A549 (cell line): ENCODE data around the gene ARL10. TPM values are rescaled to one million over a fixed set of nuclear protein-coding genes. Genes with fewer than 3 reads are reported as not detected.
"Not testable (repeated sequence)": the region's sequence is repeated elsewhere in the genome, so short reads cannot be mapped to it uniquely, and the experiment has no call there.

Source experiments
- ATAC-seq, 2 experiments: fragments of 200-7000 bp in 1 of 2; fragments of >200 bp in 1 of 2; cut with Nextera tagmentation in 1 of 2; cut with Tn5 transposase in 1 of 2; 3 replicates each; pipeline versions ENCODE4 v1.8.0 to v1.9.1; 2018 to 2020; ENCODE audit warnings: mild to moderate bottlenecking in 1 of 2, moderate library complexity in 1 of 2
- CTCF ChIA-PET: fragments of 300-600 bp; sonication (Branson Sonifier 250); formaldehyde crosslinking; extraction: SDS; loops from one replicate; lab custom pipeline; 2021; ENCODE audit warnings: antibody characterized with exemption, inconsistent platforms; lab: Yijun Ruan, JAX
- POLR2A ChIA-PET: fragments of 350-600 bp; formaldehyde crosslinking; extraction: SDS; loops from one replicate; lab custom pipeline; 2021; ENCODE audit warnings: antibody characterized with exemption, inconsistent platforms; lab: Yijun Ruan, JAX
- DNase-seq, 2 experiments: peaks; one replicate each; pipeline versions ENCODE4 v3.0.0 to v3.0.0-alpha.2; 2011 to 2016; ENCODE audit warnings: low read depth in 1 of 2, low spot score in 1 of 2
- FAIRE-seq: peaks from 2 replicates; lab custom pipeline; 2011; peaks lifted over from hg19 to GRCh38; lab: Jason Lieb, UNC
- H3K27ac ChIP-seq, 2 experiments: fragments of >200 bp; sonication (Bioruptor Twin); formaldehyde crosslinking; 3 replicates each; pipeline ENCODE4 v1.5.1; 2016 to 2017
- H3K4me1 ChIP-seq: fragments of >200 bp; sonication (Bioruptor Twin); formaldehyde crosslinking; 3 replicates; pipeline ENCODE4 v1.6.1; 2016
- H3K4me2 ChIP-seq: fragments of >200 bp; sonication (Bioruptor Twin); formaldehyde crosslinking; 3 replicates; pipeline ENCODE4 v1.6.1; 2016
- H3K4me3 ChIP-seq: fragments of >200 bp; sonication (Bioruptor Twin); formaldehyde crosslinking; 3 replicates; pipeline ENCODE4 v1.5.1; 2016
- H3K9me3 ChIP-seq: fragments of >200 bp; sonication (Bioruptor Twin); formaldehyde crosslinking; 3 replicates; pipeline ENCODE4 v1.6.1; 2016
- CEBPB ChIP-seq, 2 experiments: fragments of >200 bp in 1 of 2; sonication (Bioruptor Twin) in 1 of 2; formaldehyde crosslinking in 1 of 2; IDR thresholded peaks; 2 replicates each; pipeline ENCODE4 v1.6.1; 2012 to 2016
- CTCF ChIP-seq: fragments of >200 bp; sonication (Bioruptor Twin); formaldehyde crosslinking; IDR thresholded peaks from 3 replicates; pipeline ENCODE4 v1.5.1; 2016
- EHF ChIP-seq: fragments of 250-450 bp; sonication (Bioruptor Pico); IDR thresholded peaks from 2 replicates; pipeline ENCODE4 v1.5.0; 2020; ENCODE audit warnings: mild to moderate bottlenecking
- EHMT2 ChIP-seq: fragments of 200-600 bp; sonication (generic); IDR thresholded peaks from 2 replicates; pipeline ENCODE4 v1.6.1; 2016; ENCODE audit warnings: antibody characterized with exemption, low read depth, mild to moderate bottlenecking, moderate library complexity
- EP300 ChIP-seq, 2 experiments: fragments of >200 bp; sonication (Bioruptor Twin); formaldehyde crosslinking; IDR thresholded peaks; 2 replicates in 1 of 2; 3 replicates in 1 of 2; pipeline ENCODE4 v1.6.1; 2016 to 2017
- ESRRA ChIP-seq: fragments of 150-350 bp; IDR thresholded peaks from 2 replicates; pipeline ENCODE4 v1.6.1; 2014; ENCODE audit warnings: mild to moderate bottlenecking, low read length, borderline replicate concordance
- FOXS1 ChIP-seq: fragments of 250-450 bp; sonication (Bioruptor Pico); IDR thresholded peaks from 2 replicates; pipeline ENCODE4 v1.5.0; 2020; ENCODE audit warnings: mild to moderate bottlenecking, moderate library complexity
- HOXA7 ChIP-seq: fragments of 250-450 bp; sonication (Bioruptor Pico); IDR thresholded peaks from 2 replicates; pipeline ENCODE4 v1.5.0; 2020; ENCODE audit warnings: mild to moderate bottlenecking, moderate library complexity
- HOXB13 ChIP-seq: fragments of 250-450 bp; sonication (Bioruptor Pico); IDR thresholded peaks from 2 replicates; pipeline ENCODE4 v1.5.0; 2020; ENCODE audit warnings: low read depth, mild to moderate bottlenecking, moderate library complexity
- HOXB5 ChIP-seq: fragments of 250-450 bp; sonication (Bioruptor Pico); IDR thresholded peaks from 2 replicates; pipeline ENCODE4 v1.5.0; 2020; ENCODE audit warnings: mild to moderate bottlenecking, moderate library complexity
- JUNB ChIP-seq: fragments of >200 bp; sonication (Bioruptor Twin); formaldehyde crosslinking; IDR thresholded peaks from 2 replicates; pipeline ENCODE4 v1.6.1; 2016
- MAX ChIP-seq: IDR thresholded peaks from 2 replicates; pipeline ENCODE4 v1.6.1; 2012
- MAZ ChIP-seq: fragments of 150-350 bp; IDR thresholded peaks from 2 replicates; pipeline ENCODE4 v1.6.1; 2014; ENCODE audit warnings: antibody characterized with exemption, low read depth, low read length, borderline replicate concordance
- NFE2L2 ChIP-seq: fragments of 150-350 bp; conservative IDR thresholded peaks from 2 replicates; pipeline ENCODE4 v1.6.1; 2014; ENCODE audit warnings: low read length
- POLR2A ChIP-seq: IDR thresholded peaks from 2 replicates; pipeline ENCODE4 v1.6.1; 2012; ENCODE audit warnings: mild to moderate bottlenecking, low read length
- POLR2AphosphoS2 ChIP-seq: conservative IDR thresholded peaks from 2 replicates; pipeline ENCODE4 v1.6.1; 2012; ENCODE audit warnings: low read length, improper control_type of control experiment, inconsistent platforms
- RAD21 ChIP-seq, 2 experiments: fragments of >200 bp in 1 of 2; sonication (Bioruptor Twin) in 1 of 2; formaldehyde crosslinking in 1 of 2; IDR thresholded peaks in 1 of 2; conservative IDR thresholded peaks in 1 of 2; 2 replicates in 1 of 2; 3 replicates in 1 of 2; pipeline ENCODE4 v1.6.1; 2012 to 2018; ENCODE audit warnings: inconsistent platforms in 1 of 2
- RCOR1 ChIP-seq: fragments of 150-350 bp; IDR thresholded peaks from 2 replicates; pipeline ENCODE4 v1.6.1; 2014; ENCODE audit warnings: antibody characterized with exemption, low read length, low read depth
- RFX5 ChIP-seq: fragments of 450-650 bp; IDR thresholded peaks from 2 replicates; pipeline ENCODE4 v1.7.1; 2014; ENCODE audit warnings: antibody characterized with exemption, mild to moderate bottlenecking, moderate library complexity
- SREBF2 ChIP-seq: fragments of 450-650 bp; IDR thresholded peaks from 2 replicates; pipeline ENCODE4 v1.6.1; 2014; ENCODE audit warnings: mild to moderate bottlenecking, moderate library complexity
- TP53 ChIP-seq: fragments of 250-450 bp; sonication (Bioruptor Pico); IDR thresholded peaks from 2 replicates; pipeline ENCODE4 v1.5.0; 2021; ENCODE audit warnings: mild to moderate bottlenecking, moderate library complexity
- ZFP36 ChIP-seq: fragments of 450-650 bp; IDR thresholded peaks from 2 replicates; pipeline ENCODE4 v1.6.1; 2014; ENCODE audit warnings: borderline replicate concordance; ENCODE audit not compliant: partially characterized antibody
- ZNF302 ChIP-seq: fragments of 250-450 bp; sonication (Bioruptor Pico); IDR thresholded peaks from 2 replicates; pipeline ENCODE4 v1.9.0; 2021; ENCODE audit warnings: inconsistent platforms, mild to moderate bottlenecking, moderate library complexity
- whole genome bisulfite sequencing: methylation state at CpG from one replicate; pipeline ENCODE4 v1.1.6; 2017; ENCODE audit errors: missing lambda C conversion rate; 5-methylcytosine and 5-hydroxymethylcytosine counted together
- polyA plus RNA-seq, 4 experiments: library from polyadenylated mRNA; depleted of rRNA in 3 of 4; stranded (reverse); fragments of >200 nt; fragmentation: RNase III in 1 of 4; extraction: RNeasy Plus Mini Kit Qiagen cat#74134 plus additional on column Dnase treatment in 1 of 4; gene quantifications; 2 replicates in 3 of 4; 3 replicates in 1 of 4; pipeline ENCODE4 v1.2.3, GENCODE V29; 2011 to 2017
- TF ChIP-seq, protein P1 (sequence below): fragments of >200 bp; sonication (Bioruptor Twin); formaldehyde crosslinking; IDR thresholded peaks from 3 replicates; pipeline ENCODE4 v1.6.1; 2016

The ARL10 gene
- polyA plus RNA-seq, 2 of the 4 experiments (the other 2 are of a cell fraction), result 0.15 to 0.21 TPM

DNA sequence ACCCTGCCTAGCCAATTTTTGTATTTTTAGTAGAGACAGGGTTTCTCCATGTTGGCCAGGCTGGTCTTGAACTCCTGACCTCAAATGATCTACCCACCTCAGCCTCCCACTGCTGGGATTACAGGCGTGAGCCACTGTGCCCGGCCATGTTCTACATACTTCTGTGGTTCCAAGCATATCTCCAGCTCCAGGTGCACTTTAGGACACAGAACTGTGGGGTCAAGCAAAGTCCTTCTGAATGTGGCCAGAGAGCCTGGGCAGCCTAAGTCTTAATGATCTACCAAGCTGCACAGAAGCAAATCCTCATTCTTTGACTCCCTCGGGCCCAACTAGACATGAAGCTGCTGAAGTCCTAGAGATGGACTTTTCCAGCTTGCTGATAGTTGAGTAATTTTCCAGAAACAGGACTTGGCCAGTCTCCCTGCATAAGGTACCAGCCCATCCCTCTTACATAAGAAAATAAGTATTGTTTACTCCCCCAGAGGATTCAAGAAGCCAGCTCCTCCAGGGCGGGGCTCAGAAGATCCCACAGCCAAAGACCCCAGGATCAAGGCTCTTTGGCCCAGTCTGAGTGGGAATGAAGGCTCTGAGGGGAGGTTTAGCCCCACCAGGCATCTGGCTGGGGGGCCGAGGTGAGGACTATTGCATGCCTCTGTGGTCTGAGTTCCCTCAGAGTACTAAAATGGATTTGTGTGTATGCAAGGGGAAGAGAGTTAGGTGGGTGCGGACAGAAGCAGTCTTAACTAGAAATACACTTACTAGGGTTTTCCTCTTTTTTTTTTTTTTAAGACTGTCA lies 42.4 kb downstream of the ARL10 start:
- H3K27ac ChIP-seq, result no peak overlapping the region

GRCh38 chr5:176408252-176408573 lies 42.9 kb downstream of the ARL10 start:
- H3K4me2 ChIP-seq, H3K9me3 ChIP-seq, H3K4me3 ChIP-seq, H3K27ac ChIP-seq, ATAC-seq, DNase-seq, FAIRE-seq, POLR2A ChIA-PET: not testable (repeated sequence)
- peaks cover 10% of the 10 kb centered on the region; the same call in 1 of the 3 replicates for H3K4me1 ChIP-seq
- CTCF ChIA-PET, result interaction anchor here (0.7 to 5.7 kb wide), 5 partner anchors 9 to 438 kb away, joined by 3 to 49 read pairs (median 11); partner anchors contain the start of genes CLTB and FAF2
- WGBS, result 90% methylated on average over 10 of the region's 10 CpGs

More for the DNA sequence above, 42.4 kb downstream of the ARL10 start:
- FAIRE-seq (no peak), DNase-seq (no peak), ATAC-seq (no peak)
- Histone ChIP-seq H3K4me1 (peaks cover 10% of the 10 kb centered on the region; the same call in 1 of the 3 replicates), H3K4me2 (no peak overlapping the region), H3K9me3 (no peaks in the 10 kb centered on the region), H3K4me3 (no peak overlapping the region)
- POLR2A ChIA-PET, result interaction anchor here (1.9 kb wide), 1 partner anchor 18 kb away, joined by 5 read pairs; no protein-coding TSS in a partner anchor
- 88% methylated on average over 6 of the region's 6 CpGs for WGBS
- TF ChIP-seq RCOR1 (no peak), HOXB13 (CRISPR knock-in tag) (no peak), MAZ (no peak), EHMT2 (no peak), ESRRA (no peak), FOXS1 (no peak), RAD21 (conservative IDR thresholded peaks at IDR 0.05 in 1 of 2, IDR thresholded peaks at IDR 0.05 in 1 of 2) (no peak), HOXA7 (CRISPR knock-in tag) (no peak), ZFP36 (no peak), MAX (no peak), HOXB5 (CRISPR knock-in tag) (no peak), EP300 (IDR thresholded peaks at IDR 0.05) (no peak), POLR2A (no peak), ZNF302 (no peak), SREBF2 (no peak), TP53 (CRISPR knock-in tag) (no peak), CEBPB (IDR thresholded peaks at IDR 0.05) (no peak), JUNB (no peak), CTCF (no peak)
- TF ChIP-seq, protein P1, sequence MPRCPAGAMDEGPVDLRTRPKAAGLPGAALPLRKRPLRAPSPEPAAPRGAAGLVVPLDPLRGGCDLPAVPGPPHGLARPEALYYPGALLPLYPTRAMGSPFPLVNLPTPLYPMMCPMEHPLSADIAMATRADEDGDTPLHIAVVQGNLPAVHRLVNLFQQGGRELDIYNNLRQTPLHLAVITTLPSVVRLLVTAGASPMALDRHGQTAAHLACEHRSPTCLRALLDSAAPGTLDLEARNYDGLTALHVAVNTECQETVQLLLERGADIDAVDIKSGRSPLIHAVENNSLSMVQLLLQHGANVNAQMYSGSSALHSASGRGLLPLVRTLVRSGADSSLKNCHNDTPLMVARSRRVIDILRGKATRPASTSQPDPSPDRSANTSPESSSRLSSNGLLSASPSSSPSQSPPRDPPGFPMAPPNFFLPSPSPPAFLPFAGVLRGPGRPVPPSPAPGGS, result no peak
- CTCF ChIA-PET, result interaction anchor here (0.7 to 5.7 kb wide), 8 partner anchors 10 to 1855 kb away, joined by 3 to 49 read pairs (median 4); partner anchors contain the start of genes CLTB and FAF2

DNA sequence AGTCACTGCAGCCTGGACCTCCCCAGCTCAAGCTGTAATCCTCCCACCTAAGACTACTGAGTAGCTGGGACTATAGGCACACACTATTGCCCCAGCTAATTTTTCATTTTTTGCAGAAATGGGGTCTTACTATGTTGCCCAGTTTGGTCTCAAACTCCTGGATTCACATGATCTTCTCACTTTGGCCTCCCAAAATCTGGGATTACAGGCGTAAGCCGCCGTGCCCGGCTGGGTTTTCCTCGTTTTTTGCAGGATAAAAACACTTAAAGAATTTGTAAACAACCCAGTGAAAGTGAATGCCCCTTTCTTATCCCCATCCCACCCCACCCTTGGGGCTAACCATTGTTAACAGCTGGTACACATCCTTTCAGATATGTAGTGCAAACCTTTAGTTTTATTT lies 43.3 kb downstream of the ARL10 start:
- CTCF ChIA-PET, result interaction anchor here (0.8 to 5.7 kb wide), 4 partner anchors 9 to 438 kb away, joined by 3 to 49 read pairs (median 10); partner anchors contain the start of gene CLTB
- no peak for FAIRE-seq
- DNase-seq, result no peak
- Histone ChIP-seq H3K4me1 (peaks cover 10% of the 10 kb centered on the region; the same call in 1 of the 3 replicates), H3K27ac (no peak overlapping the region), H3K9me3 (no peaks in the 10 kb centered on the region), H3K4me2 (no peak overlapping the region), H3K4me3 (no peak overlapping the region)
- 89% methylated on average over 5 of the region's 5 CpGs for WGBS
- ATAC-seq, result no peak
- POLR2A ChIA-PET, result no interaction called here
- TF ChIP-seq RFX5 (no peak), TP53 (CRISPR knock-in tag) (no peak), NFE2L2 (no peak), EHF (no peak), POLR2AphosphoS2 (no peak)
